Activated CD8-positive, alpha-beta T cell treated with anti-CD3 and anti-CD28 coated beads for 36 hours (primary cell): ENCODE results near the gene DCLK3. TPM values are rescaled to one million over a fixed set of nuclear protein-coding genes. Genes with fewer than 3 reads are reported as not detected.

Experiments used
- ATAC-seq: fragments of 200-7000 bp; cut with Tn5 transposase; one replicate; pipeline ENCODE4 v1.10.0; 2021; ENCODE audit warnings: mild to moderate bottlenecking, moderate library complexity
- CTCF ChIA-PET: fragments of 350-600 bp; sonication (Branson Sonifier 250); formaldehyde crosslinking; loops from one replicate; lab custom pipeline; 2021; ENCODE audit warnings: antibody characterized with exemption; lab: Charles Lee
- POLR2A ChIA-PET: fragments of 350-600 bp; sonication (Branson Sonifier 250); formaldehyde crosslinking; loops from one replicate; lab custom pipeline; 2021; ENCODE audit warnings: antibody characterized with exemption; lab: Charles Lee
- DNase-seq: peaks from one replicate; pipeline ENCODE4 v3.0.0-alpha.2; 2020
- H3K27ac Mint-ChIP-seq: one replicate; pipeline ENCODE4 v1.8.0; 2021; ENCODE audit warnings: mild to moderate bottlenecking, mixed read lengths
- H3K27me3 Mint-ChIP-seq: one replicate; pipeline ENCODE4 v1.8.0; 2021; ENCODE audit warnings: mixed read lengths
- H3K36me3 Mint-ChIP-seq: one replicate; pipeline ENCODE4 v1.8.0; 2021; ENCODE audit warnings: low read depth, mixed read lengths
- H3K4me1 Mint-ChIP-seq: one replicate; pipeline ENCODE4 v1.8.0; 2021; ENCODE audit warnings: low read depth, mixed read lengths
- H3K4me3 Mint-ChIP-seq: one replicate; pipeline ENCODE4 v1.8.0; 2021; ENCODE audit warnings: mild to moderate bottlenecking, moderate library complexity, mixed read lengths
- H3K9me3 Mint-ChIP-seq: one replicate; pipeline ENCODE4 v1.8.0; 2021; ENCODE audit warnings: mixed read lengths
- intact Hi-C: fragments of 100-400 bp; cut with micrococcal nuclease; formaldehyde crosslinking; loops from one replicate; pipeline ENCODE4 v1.10.0; 2022
- total RNA-seq, 2 experiments: library from RNA; stranded (reverse); gene quantifications; one replicate each; pipeline ENCODE4 v1.2.3, GENCODE V29; 2021
- TF ChIP-seq, protein P1 (sequence below): fragments of 200-600 bp; IDR thresholded peaks from one replicate; pipeline ENCODE4 v1.8.0; 2022; ENCODE audit warnings: antibody characterized with exemption, mild to moderate bottlenecking

The DCLK3 gene
- total RNA-seq, 2 experiments from 2014 or later: 0.05 TPM; not detected in 1

DNA sequence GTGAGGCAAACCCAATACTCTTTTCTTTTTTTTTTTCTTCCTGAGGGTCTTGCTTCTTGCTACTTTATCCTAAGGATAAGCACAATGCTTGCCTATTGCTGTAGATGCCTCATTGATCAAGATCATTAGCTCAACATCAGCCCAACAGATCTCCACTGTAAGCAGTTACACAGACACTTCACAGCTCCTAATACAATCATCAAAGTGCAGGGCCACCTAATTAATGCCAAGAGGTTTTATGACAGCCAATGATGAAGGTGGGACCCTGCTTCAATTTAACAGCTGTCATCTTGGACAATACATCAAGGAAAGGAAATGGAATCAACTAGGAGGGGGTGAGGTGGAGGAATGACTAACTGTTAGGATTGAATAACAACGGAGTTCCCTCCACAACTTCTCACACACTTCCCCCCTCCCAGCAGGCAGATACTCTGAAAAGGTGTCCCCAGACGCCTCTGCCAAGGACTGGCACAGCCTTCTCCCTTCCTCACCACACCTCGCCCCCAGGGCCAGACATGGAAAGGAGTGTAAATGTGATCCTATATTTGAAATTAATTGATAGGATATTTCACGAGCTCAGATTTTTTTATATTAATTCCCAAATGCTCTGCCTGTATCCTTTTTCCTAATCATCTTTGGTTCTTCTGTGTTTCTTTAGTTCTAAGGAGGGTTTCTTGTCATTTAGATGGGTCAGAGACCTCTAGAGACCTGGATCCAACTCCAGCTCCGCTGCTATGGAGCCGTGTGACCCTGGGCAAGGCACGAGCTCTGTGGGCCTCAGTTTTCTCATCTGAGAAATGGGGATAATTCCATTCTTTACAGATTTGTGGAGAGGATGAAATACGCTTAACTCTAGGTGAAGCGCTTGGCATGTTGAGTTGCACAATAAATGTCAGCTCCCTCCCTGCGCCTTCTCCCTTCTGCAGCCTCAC, 1.2 kb downstream of the DCLK3 start:
- peak overlapping the region; percentile 48 for H3K4me3 Mint-ChIP-seq

DNA sequence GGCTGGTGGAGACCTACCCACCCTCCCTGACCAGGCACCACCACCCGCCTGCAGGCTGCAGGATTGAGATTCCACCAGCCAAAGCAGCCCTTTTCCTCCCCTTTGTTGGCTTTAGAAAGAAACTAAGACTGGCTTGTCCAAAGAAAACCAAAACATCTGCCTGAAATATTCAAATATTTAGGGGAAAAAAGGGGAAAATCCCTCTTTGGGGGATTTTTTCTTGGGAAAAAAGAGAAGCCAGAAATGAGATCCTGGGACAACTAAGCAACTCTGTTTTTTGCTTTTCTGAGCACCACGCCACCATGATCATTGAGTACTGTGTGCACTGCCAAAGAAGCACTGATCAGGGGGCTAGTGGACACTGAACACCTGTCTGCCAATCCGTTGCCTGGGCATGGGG, 2.6 kb downstream of the DCLK3 start:
- H3K27me3 Mint-ChIP-seq: peaks cover 61% of the 10 kb centered on the region
- no peak overlapping the region for H3K27ac Mint-ChIP-seq

More for the DNA sequence above, 1.2 kb downstream of the DCLK3 start:
- Mint-ChIP-seq H3K27ac (no peak overlapping the region), H3K4me1 (peaks cover 4% of the 10 kb centered on the region), H3K9me3 (no peaks in the 10 kb centered on the region), H3K27me3 (peaks cover 65% of the 10 kb centered on the region), H3K36me3 (no peaks in the 10 kb centered on the region)
- POLR2A ChIA-PET: no interaction called here
- TF ChIP-seq, protein P1, sequence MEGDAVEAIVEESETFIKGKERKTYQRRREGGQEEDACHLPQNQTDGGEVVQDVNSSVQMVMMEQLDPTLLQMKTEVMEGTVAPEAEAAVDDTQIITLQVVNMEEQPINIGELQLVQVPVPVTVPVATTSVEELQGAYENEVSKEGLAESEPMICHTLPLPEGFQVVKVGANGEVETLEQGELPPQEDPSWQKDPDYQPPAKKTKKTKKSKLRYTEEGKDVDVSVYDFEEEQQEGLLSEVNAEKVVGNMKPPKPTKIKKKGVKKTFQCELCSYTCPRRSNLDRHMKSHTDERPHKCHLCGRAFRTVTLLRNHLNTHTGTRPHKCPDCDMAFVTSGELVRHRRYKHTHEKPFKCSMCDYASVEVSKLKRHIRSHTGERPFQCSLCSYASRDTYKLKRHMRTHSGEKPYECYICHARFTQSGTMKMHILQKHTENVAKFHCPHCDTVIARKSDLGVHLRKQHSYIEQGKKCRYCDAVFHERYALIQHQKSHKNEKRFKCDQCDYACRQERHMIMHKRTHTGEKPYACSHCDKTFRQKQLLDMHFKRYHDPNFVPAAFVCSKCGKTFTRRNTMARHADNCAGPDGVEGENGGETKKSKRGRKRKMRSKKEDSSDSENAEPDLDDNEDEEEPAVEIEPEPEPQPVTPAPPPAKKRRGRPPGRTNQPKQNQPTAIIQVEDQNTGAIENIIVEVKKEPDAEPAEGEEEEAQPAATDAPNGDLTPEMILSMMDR: no peak
- CTCF ChIA-PET: interaction anchor here (0.7 to 1.6 kb wide), 7 partner anchors 10 to 195 kb away, joined by 3 to 6 read pairs (median 3); no protein-coding TSS in a partner anchor
- ATAC-seq (no peak), DNase-seq (no peak)
- intact Hi-C loops: no loop called here

DNA sequence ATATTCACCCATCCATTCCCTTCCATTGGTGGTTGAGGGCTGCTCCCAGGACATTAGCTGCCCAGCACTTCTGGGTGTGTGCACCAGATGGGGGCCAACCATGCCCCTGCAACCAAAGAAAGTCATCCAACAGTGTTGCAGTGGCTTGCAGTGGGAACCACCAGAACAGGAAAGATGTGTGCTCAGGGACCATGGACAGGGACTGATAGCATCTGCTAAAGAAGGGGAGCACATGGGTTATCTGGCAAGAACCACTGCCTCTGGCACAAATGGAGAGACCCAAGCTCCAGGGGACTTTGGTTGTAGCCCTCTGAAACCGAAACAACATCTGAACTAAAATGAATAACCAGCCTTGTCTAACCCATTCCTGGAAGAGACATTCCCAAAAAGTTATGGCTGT, 8.1 kb downstream of the DCLK3 start:
- peaks cover 20% of the 10 kb centered on the region for H3K27me3 Mint-ChIP-seq
- TF ChIP-seq, protein P1: no peak
- ATAC-seq (no peak), DNase-seq (no peak)
- no peaks in the 10 kb centered on the region for H3K4me1 Mint-ChIP-seq
- CTCF ChIA-PET: no interaction called here
- POLR2A ChIA-PET: no interaction called here
- H3K27ac Mint-ChIP-seq: no peak overlapping the region
- intact Hi-C loops: no loop called here
- no peaks in the 10 kb centered on the region for H3K36me3 Mint-ChIP-seq
- no peaks in the 10 kb centered on the region for H3K9me3 Mint-ChIP-seq
- no peak overlapping the region for H3K4me3 Mint-ChIP-seq

More for the DNA sequence above, 2.6 kb downstream of the DCLK3 start:
- Mint-ChIP-seq H3K9me3 (no peaks in the 10 kb centered on the region), H3K4me3 (no peak overlapping the region), H3K36me3 (no peaks in the 10 kb centered on the region), H3K4me1 (peaks cover 4% of the 10 kb centered on the region)
- CTCF ChIA-PET: no interaction called here
- POLR2A ChIA-PET: no interaction called here
- ATAC-seq (no peak), DNase-seq (no peak)
- intact Hi-C loops: no loop called here
- TF ChIP-seq, protein P1: no peak

DNA sequence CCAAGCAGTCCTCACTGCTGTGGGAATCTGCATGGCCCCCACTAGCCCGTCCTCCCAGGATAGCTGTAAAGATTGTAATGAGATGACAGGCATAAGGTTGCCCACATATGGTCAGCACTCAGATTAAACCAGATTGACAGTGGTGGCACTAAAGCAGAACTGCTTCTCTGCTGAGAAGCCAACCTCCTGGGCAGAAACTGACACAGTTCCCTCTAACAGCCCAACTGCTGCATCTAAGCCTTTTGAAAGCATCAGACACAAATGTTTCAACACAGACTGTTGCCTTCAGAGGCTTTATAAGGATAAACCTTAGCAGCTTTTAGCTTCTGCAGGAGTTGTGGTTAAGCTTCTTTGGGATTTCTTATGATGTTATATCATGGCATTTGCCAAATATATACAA, 13.0 kb downstream of the DCLK3 start:
- ChIA-PET CTCF (no interaction called here), POLR2A (no interaction called here)
- intact Hi-C loops: no loop called here
- Mint-ChIP-seq H3K36me3 (no peaks in the 10 kb centered on the region), H3K27me3 (peaks cover 2% of the 10 kb centered on the region), H3K27ac (no peak overlapping the region), H3K4me1 (no peaks in the 10 kb centered on the region), H3K4me3 (no peak overlapping the region), H3K9me3 (peaks cover 4% of the 10 kb centered on the region)
- TF ChIP-seq, protein P1: no peak
- DNase-seq: no peak
- no peak for ATAC-seq

DNA sequence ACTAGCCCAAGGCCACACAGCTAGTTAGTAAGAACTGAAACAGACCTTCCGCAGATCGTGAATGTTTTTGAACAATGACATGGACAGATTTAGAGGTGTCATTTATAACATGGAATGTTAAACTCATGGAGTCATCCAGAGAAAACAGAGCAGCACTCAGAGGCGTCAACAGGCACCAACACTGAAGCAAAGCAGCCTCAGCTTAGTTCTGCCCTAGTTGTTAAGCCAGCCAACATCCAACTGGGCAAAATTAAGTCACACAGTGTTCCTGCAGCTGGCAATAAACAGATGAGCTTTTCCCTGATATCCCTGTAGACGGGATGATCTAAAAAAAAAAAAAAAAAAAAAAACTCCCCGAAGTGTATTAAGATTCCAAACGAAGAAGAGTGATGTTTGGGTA, 13.6 kb downstream of the DCLK3 start:
- intact Hi-C loops: no loop called here
- no peak for DNase-seq
- Mint-ChIP-seq H3K4me3 (no peak overlapping the region), H3K27me3 (peaks cover 2% of the 10 kb centered on the region), H3K9me3 (peaks cover 4% of the 10 kb centered on the region), H3K36me3 (no peaks in the 10 kb centered on the region), H3K27ac (no peak overlapping the region), H3K4me1 (no peaks in the 10 kb centered on the region)
- ChIA-PET CTCF (no interaction called here), POLR2A (no interaction called here)
- ATAC-seq: no peak
- TF ChIP-seq, protein P1: no peak
